NCI-H2081 (cell line): Measurements from ENCODE around the gene SKP1.

ENCODE experiments used
- DNase-seq, 2 experiments: peaks; one replicate each; lab custom pipeline; 2025; lab: John Stamatoyannopoulos, UW

The SKP1 gene

GRCh38 chr5:134143944-134144941, 32.5 kb downstream of the SKP1 start:
- DNase-seq, result no peak

GRCh38 chr5:134143431-134143830, 33.3 kb downstream of the SKP1 start:
- DNase-seq, result no peak

- no peak for DNase-seq
Observed at GRCh38 chr5:134142806-134143205, 33.9 kb downstream of the SKP1 start.

GRCh38 chr5:134142052-134142451, 34.7 kb downstream of the SKP1 start:
- DNase-seq, result no peak

GRCh38 chr5:134141331-134142050, 35.3 kb downstream of the SKP1 start:
- DNase-seq, result no peak

GRCh38 chr5:134140530-134141201, 36.1 kb downstream of the SKP1 start:
- DNase-seq, result peak; percentile 48 to 57

- no peak for DNase-seq
Observed at GRCh38 chr5:134139891-134140469, 36.8 kb downstream of the SKP1 start.

- DNase-seq, result no peak
Observed at GRCh38 chr5:134139377-134139851, 37.3 kb downstream of the SKP1 start.

- no peak for DNase-seq
Observed at GRCh38 chr5:134138416-134139376, 38.1 kb downstream of the SKP1 start.

GRCh38 chr5:134136771-134137170, 40.0 kb downstream of the SKP1 start:
- no peak for DNase-seq

- no peak for DNase-seq
Observed at GRCh38 chr5:134136221-134136631, 40.5 kb downstream of the SKP1 start.

- DNase-seq, result no peak
Observed at GRCh38 chr5:134135091-134135655, 41.6 kb downstream of the SKP1 start.

- no peak for DNase-seq
Observed at GRCh38 chr5:134133995-134134541, 42.7 kb downstream of the SKP1 start.

GRCh38 chr5:134133188-134133994, 43.4 kb downstream of the SKP1 start:
- DNase-seq, result no peak

GRCh38 chr5:134132372-134133187, 44.2 kb downstream of the SKP1 start:
- DNase-seq, result no peak

- no peak for DNase-seq
Observed at GRCh38 chr5:134131578-134132350, 45.0 kb downstream of the SKP1 start.

- no peak for DNase-seq
Observed at GRCh38 chr5:134131165-134131564, 45.6 kb downstream of the SKP1 start.
